ENCODE data around the gene MGLL. TPM values are rescaled to one million over a fixed set of nuclear protein-coding genes. Genes with fewer than 3 reads are reported as not detected.

MGLL gene
- polyA plus RNA-seq, 10 donors, result 20.3 to 29.7 (median 21.9) TPM

GRCh38 chr3:127790882-127791183 is 31.5 kb downstream of the MGLL start:
- DNase-seq, result no peak

- no peak for DNase-seq
These were observed 32.1 kb downstream of the MGLL start for GRCh38 chr3:127789990-127790881.

DNA sequence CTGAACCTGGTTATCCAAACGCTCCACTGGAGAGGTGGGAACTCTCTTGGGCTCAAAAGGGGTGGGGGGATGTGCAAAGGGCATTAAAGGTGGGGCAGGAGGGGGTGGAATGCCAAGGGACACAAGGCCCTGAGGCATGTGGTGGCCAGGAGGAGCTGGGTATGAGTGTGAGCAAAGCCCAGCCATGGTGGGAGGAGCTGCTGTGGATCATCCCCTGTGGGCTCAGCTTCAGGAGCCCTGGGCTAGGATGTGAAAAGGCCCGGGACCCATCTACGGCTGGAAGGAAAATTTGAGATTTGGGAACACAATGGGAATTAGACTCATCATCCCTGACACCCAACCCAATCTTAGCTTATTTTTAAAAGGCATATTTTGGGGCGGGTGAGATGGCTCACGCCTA is 33.3 kb downstream of the MGLL start:
- no peak for DNase-seq

DNA sequence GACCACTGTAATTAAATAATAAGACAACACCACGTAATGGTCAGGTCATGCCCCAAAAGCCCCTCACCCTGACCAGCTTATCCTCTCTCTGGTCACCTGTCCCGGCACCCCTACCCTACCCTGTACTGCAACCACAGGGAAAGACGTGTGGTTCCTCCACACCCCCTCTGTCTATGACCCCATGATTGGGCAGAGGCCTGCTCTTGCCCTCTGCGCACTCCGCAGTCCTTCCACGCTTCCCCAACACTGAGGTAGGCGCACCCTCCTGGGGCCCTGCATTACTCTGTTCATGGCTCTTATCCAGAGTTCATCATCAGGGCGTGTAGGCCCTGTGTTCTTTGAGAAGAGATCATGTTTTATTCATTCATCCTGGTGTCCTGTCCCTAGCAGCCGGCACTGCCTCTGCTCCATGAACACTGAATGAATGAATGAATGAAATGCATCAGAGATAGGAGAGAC is 33.8 kb downstream of the MGLL start:
- DNase-seq, result no peak

DNA sequence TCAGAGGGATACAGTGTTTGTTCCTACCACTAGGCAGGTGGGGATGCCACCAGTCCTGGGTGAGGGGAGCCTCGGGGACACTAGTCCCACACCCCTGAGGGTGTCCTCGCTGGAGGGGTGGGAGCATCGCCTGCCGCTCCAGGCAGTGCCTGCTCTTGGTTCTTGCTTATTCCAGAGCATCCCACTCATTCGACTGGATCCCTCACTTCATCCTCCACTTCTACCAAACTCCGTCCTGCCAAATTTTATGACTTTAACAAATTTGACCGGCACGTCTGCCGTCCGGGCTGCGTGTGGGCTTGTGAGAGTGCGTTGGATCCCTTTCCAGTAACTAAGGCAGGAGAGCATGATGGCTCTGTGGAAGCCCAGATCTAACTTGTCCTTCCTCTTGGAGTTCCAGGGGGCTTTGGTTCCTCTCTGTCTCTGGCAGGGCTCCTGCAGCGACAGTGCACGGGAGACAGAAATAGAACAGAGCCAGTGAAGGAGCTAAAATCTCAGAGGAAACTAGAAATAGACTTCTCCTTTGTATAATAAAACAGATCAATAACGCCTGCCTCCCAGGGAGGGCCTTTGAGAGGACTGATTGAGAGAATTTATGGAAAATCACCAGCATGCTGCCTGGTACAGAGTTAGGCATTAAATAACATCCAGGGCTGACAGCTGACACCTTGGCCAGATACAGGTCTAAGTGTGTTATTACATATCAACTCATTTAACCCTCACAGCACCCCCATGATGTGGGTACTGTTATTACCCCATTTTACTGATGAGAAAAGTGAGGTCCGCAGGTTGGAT is 34.5 kb downstream of the MGLL start:
- peak in 1 of 3 donors; percentile 70 for DNase-seq

DNA sequence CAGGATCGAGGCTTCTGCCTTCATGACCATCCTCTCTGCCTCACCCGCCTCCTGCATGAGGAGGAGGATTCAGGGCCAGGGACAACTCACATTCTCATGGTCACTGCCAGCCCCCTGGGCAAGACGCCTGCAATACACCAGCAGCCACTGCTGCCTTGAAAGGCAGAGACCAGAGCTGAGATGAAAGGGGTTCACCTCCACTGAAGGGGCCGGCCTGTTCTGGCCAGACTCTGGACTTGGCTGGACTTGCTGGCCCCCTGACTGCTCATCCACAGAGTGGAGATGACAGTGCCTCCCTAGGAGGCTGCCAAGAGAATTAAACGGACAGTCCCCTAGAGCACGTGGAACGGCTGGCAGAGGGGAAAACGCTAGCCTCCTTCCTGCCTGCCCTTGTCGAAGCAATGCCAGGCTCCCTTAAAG is 35.2 kb downstream of the MGLL start:
- peak in 2 of 3 donors; percentile 71 to 80 for DNase-seq

- DNase-seq, result peak; percentile 80 to 93 (median 88)
These were observed 35.8 kb downstream of the MGLL start for GRCh38 chr3:127786353-127787070.

- DNase-seq, result no peak
These were observed 36.5 kb downstream of the MGLL start for GRCh38 chr3:127785711-127786265.

DNA sequence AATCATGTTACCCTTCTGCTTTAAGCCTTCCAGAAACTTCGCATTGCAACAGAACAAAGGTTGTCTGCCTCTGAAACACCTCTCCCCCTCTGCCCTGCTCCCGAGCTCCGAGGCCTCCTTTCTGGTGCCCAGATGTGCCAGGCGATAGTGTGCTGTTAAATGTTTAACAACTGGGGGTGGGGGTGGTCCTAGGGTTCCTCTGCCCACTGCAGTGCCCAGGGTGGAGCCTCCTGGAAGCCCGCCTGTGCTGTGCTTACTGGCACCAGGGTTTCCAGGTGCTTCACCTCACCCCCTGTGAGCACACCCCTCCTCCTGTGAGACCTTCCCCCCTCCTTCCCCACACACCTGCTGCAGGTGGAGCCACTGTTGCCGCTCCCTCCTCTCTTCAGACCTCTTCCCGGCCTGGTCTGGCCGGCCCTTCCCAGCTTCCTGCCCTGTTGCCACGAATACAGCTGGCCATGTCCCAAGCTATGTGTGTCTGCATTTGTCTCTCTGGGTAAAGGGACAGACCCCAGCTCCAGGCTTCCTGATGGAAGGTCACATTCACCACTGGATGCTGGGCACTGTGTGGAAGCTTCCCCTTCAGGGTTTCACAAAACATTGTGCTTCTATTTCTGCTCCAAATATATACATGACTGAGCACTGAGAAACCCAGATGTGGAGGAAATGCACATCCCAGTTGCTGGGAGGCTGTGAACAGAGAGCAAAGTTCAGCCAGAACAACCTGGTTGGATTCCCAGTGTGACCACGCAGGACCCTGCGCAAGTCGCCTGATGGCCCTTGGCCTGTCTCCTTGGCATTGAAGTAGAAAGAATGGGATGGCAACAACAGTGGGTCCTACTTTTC is 37.2 kb downstream of the MGLL start:
- DNase-seq, result peak in 1 of 3 donors; percentile 73

DNA sequence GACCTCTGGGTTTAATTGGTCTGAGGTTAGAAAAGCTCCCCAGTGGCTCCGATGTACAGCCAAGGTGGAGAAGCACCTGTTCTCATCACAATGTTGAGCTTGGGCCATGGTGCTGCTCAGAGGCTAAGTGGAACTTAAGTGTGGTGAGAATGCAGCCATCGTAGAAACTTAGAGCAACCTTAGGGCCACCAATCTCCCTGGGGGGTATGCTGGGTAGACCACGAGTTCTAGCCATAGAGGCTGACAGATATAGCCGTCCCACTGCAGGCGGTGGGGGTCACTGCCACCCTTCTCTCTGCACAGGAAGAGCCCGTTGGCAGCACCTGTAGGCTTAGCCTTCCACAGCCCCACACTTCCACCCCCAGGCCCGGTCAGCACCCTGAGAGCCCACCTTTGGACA is 38.0 kb downstream of the MGLL start:
- DNase-seq, result no peak

- no peak for DNase-seq
These were observed 38.6 kb downstream of the MGLL start for GRCh38 chr3:127783642-127784160.

GRCh38 chr3:127783166-127783565 is 39.1 kb downstream of the MGLL start:
- DNase-seq, result no peak

- DNase-seq, result no peak
These were observed 40.8 kb downstream of the MGLL start for GRCh38 chr3:127781411-127782001.

DNA sequence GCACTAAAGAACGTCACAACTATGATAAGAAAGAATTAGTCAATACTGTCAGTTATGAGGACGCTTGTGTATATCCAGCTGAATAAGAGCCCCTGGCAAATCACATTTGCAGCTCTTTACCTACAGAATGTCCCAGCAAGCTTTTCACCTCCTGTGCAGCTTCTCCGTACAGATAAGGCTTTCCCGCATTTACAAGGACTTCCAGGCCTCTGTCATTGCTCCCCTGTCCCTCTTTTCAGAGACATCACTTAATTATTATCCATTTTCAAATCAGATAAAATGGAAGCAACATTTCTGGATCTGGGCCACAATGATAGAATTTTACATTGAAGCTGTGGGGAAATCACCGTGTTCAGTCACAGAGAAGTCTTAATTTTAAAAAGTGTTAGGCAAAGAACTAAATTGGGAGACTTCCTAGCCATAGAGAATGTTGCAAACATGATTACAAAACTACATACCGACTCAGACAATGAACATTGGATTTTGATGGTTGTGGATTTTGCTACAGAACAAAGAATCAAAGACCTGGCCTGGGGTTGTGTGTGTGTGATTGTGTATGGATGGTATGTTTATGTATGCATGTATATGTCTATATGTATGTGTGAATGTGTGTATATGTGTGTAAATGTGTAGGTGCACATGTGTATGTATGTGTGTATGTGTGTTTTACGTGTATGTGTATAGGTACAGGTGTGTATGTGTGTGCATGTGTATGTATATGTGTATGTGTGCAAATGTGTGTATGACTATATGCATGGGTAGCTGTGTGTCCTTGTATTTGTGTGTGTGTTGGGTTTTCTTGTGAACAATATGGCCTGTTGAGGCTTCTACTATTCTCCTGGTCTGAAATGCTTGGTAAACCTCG is 41.5 kb downstream of the MGLL start:
- DNase-seq, result no peak

DNA sequence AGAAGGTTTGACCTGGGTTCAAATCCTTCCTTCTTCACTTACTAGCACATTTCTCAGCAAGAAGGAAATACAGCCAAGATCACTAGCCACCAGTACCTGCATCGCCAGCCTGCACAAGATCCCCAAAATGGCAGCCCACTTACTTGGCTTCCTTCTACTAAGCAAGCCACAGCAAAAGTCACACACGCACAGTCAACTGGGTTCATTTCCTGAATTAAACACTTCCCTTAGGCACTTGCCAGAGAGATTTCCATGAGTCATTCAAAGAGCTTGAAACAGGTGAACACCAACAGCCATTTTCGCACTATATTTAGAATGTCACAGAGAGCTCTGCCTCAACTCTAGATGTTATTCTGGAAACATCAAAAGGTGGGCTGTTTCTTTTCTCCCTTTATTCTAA is 42.6 kb downstream of the MGLL start:
- DNase-seq, result no peak

DNA sequence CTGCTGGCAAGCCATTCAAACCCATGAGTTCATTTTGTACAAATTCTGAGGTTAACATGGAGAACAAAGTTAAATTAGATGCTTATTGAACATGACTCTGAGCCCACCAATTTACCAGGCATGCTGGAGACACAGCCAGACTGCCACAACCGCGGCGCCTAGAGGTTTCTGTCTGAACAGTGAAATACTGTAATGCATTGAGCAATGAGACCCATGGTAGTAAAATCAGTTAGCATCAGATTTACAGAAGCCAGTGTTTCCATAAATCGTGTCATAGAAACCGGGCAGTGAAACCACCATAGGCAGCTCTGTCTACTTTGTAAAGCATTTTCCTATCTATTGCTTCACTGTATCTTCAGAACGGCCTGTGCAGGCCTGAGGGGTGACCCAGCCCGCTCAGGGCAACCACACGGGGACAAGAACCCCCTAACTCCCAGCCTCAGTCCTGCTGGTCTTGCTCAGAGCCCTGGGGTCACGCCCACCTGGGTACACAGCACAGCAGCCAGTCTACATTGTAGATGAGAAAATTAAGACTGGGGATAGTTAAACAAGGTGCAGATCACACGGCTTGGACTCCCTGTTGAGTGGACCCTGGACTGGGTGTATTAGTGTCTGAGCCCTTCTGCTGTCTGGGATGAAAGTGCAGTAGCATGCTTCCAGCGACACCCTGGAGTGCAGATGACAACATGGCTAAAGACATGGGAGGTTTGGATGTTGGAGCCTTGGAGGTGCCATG is 44.2 kb downstream of the MGLL start:
- no peak for DNase-seq

DNA sequence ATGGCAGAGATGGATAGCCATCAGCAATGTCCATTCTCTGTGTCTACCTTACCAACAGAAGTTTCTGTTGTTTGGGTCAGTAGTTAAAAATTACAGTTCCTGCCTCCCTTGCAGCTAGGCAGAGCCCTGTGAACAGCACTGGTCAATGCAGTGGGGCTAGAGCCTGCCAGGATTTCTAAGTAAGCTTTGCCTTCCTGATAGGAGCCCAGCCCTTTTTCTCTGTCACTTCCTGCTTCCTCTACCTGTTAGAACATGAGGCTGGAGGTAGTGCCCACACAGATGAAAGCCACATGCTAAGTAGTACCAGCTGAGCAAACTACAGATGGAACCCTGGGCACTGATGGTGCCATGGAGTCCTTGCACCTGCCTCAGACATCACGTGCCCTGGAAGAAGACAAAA is 45.0 kb downstream of the MGLL start:
- DNase-seq, result no peak

- no peak for DNase-seq
These were observed 46.0 kb downstream of the MGLL start for GRCh38 chr3:127776347-127776746.

Data from muscle of back (tissue), 11 donors.